ENCODE results near the gene MYO7B.

DNA sequence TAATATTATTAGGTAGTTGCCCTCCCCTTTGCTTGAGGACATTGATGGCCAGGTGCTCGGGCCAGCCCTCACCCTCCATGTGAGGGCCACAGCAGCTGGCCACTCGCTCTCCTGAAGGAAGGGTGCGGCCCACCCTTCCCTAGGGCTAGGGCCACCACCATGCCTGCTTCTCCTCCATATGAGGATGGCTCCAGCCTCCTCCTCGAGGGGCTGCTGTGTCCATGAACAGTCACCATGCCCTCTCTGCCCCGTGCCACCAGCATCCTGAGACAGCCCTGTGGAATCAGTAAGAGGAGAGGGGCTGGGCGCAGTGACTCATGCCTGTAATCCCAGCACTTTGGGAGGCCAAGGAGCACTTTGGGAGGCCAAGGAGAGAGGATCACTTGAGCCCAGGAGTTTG lies 112.8 kb downstream of the MYO7B start:
- TF ChIP-seq, protein P1, sequence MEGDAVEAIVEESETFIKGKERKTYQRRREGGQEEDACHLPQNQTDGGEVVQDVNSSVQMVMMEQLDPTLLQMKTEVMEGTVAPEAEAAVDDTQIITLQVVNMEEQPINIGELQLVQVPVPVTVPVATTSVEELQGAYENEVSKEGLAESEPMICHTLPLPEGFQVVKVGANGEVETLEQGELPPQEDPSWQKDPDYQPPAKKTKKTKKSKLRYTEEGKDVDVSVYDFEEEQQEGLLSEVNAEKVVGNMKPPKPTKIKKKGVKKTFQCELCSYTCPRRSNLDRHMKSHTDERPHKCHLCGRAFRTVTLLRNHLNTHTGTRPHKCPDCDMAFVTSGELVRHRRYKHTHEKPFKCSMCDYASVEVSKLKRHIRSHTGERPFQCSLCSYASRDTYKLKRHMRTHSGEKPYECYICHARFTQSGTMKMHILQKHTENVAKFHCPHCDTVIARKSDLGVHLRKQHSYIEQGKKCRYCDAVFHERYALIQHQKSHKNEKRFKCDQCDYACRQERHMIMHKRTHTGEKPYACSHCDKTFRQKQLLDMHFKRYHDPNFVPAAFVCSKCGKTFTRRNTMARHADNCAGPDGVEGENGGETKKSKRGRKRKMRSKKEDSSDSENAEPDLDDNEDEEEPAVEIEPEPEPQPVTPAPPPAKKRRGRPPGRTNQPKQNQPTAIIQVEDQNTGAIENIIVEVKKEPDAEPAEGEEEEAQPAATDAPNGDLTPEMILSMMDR (conservative IDR thresholded peaks at IDR 0.05; ENCODE audit: low read depth, low read length), result no peak
- no peak for TF ChIP-seq EZH2 (IDR thresholded peaks at IDR 0.05; ENCODE audit: low read length, unreplicated experiment)
